Motor neuron (in vitro differentiated cells): ENCODE data around the gene LBX2. TPM values are rescaled to one million over a fixed set of nuclear protein-coding genes. Genes with fewer than 3 reads are reported as not detected.

Source experiments
- ATAC-seq, 8 experiments: fragments of 200-7000 bp; cut with Tn5 transposase; replicated peaks in 6 of 8; 2 replicates each; pipeline ENCODE4 v1.8.0; 2021; ENCODE audit warnings: mild to moderate bottlenecking in 8 of 8, moderate library complexity in 8 of 8
- H3K27ac ChIP-seq, 2 donors: fragments of 250-450 bp; sonication (Bioruptor Pico); 2 replicates each; pipeline ENCODE4 v1.9.0; 2021; ENCODE audit warnings: antibody characterized with exemption in 2 of 2, mild to moderate bottlenecking in 2 of 2, moderate library complexity in 1 of 2
- H3K4me1 ChIP-seq, 2 donors: fragments of 250-450 bp; sonication (Bioruptor Pico); replicated peaks in 1 of 2; 2 replicates each; pipeline ENCODE4 v1.6.1; 2021; ENCODE audit warnings: antibody characterized with exemption in 2 of 2, mild to moderate bottlenecking in 2 of 2, moderate library complexity in 1 of 2
- H3K4me3 ChIP-seq, 5 donors: fragments of 250-450 bp; sonication (Bioruptor Pico); 2 replicates each; pipeline ENCODE4 v1.9.0; 2021; ENCODE audit warnings: antibody characterized with exemption in 5 of 5, mild to moderate bottlenecking in 5 of 5, moderate library complexity in 4 of 5
- WGBS, 10 experiments: fragments of 450-650 bp; shearing (Covaris generic); methylation state at CpG; one replicate each; pipeline ENCODE4 v1.0.0; 2022; 5-methylcytosine and 5-hydroxymethylcytosine counted together
- in situ Hi-C, 9 experiments: fragments of 400-800 bp; cut with MboI; loops; one replicate each; pipeline ENCODE4 v1.15.0; 2021; ENCODE audit warnings: low sequenced_read_pairs in 9 of 9, low pct_unique_long_range_greater_than_20kb in 2 of 9; ENCODE audit not compliant: unreplicated experiment in 9 of 9
- total RNA-seq, 8 experiments: library from RNA; unstranded; fragments of 300-600 nt; gene quantifications; 2 replicates each; pipeline versions ENCODE4 v1.2.3 to v1.2.4, GENCODE V29; 2022

The LBX2 gene
- 1 to 10 TPM in 6 of 8 experiments, under 1 TPM in 2; 0.36 to 7.7 (median 1.4) TPM for total RNA-seq

DNA sequence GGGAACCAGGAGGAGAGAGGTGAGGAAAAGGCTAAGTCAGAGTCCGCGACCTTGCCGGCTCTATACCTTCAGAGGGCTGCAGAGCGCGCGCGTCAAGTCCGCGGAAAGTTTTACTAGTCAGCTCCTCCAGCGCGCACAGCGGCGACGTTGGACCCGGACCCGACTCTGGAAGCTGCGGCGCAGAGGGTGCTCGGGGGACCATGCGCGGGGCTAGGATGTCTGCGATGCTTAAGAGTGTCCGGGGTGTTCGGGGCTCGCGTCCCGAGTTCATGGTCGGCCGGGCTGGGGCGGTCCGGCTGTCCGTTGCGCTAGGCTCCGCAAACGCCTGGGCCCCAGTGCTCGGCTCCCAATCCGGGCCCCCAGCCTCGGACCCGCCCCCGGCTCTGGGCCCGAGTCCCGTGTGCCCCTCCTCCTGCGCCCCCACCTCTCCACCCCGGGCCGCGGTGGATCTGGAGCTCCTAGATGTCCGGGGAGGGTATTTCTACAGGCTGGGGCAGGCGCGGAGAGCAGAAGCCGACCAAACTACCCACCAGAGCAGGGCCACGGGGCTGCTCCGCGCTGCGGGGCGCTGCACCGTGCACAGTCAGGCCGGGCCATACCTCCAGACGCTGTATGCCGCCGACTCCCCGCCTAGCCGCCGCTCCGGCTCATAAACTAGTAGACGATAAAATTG, at the start of gene LBX2:
Gene LBX2 (minus strand): TSS at position 337 of the 673 bp plus-strand sequence. CDS start 66 bp downstream, at position 271.
- Histone ChIP-seq H3K27ac (no peak within 1 kb of the TSS), H3K4me1 (peaks cover 9 to 32% of the 10 kb centered on the region in 2 donors), H3K4me3 (peak within 1 kb of the TSS in 3 of 5 donors; percentile 13 to 16 (median 14))
- 83% methylated on average over 2 of the region's 65 CpGs; no CpG with 5 or more reads in 9 of the 10 experiments for WGBS, 10 experiments
- ATAC-seq: peak in 7 of 8 experiments; percentile 1 to 15 (median 10)
- in situ Hi-C loops: loop anchor here in 3 of 9 experiments (25.0 kb wide), 1 partner anchor 88 kb away; no protein-coding TSS in a partner anchor

DNA sequence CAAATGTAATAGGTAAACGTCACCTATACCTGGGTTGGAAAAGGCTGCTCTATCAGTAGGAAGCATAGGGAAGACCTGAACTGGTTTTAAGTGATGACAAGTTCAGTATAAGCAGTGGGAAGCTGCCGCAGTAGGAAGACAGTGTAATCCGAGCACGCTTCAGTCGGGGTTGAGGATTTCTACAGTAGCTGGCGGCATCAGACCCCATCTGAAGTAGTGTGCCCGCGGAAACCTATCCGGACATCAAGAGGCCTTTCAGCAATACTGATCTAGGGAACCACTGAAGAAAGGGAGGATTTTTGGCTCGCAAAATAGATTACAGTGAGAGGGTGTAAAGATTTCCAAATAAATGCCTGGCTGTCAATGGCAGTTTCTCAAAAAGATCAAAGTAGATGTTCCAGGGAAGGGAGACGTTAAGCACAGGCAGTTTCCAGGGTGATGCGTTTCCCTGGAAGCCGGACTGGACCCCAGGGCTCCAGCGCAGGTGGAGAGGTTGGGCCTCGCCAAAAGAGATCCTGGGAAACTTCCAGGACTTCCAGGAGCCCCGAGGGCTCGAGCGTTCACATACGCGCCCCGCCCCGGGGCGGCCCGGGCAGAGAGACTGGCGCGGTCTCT, 49.0 kb upstream of the LBX2 start:
- WGBS, 10 experiments: 3 to 100% (median 40%) methylated on average over 1 to 14 of the region's 26 CpGs
- peak in 1 of 8 experiments; percentile 7 for ATAC-seq
- Histone ChIP-seq H3K4me3 (peak overlapping the region; percentile 22 to 34 (median 30)), H3K4me1 (peaks cover 12 to 17% of the 10 kb centered on the region in 2 donors), H3K27ac (no peak overlapping the region)
- in situ Hi-C loops: no loop called here

GRCh38 chr2:74546004-74546403, 46.6 kb upstream of the LBX2 start:
- ATAC-seq: no peak
- H3K27ac ChIP-seq: no peak overlapping the region
- H3K4me1 ChIP-seq: peaks cover 3 to 6% of the 10 kb centered on the region in 2 donors
- in situ Hi-C loops: no loop called here
- WGBS, 10 experiments: 53 to 100% (median 80%) methylated on average over 1 to 3 of the region's 3 CpGs; no CpG with 5 or more reads in 1 of the 10 experiments
- no peak overlapping the region for H3K4me3 ChIP-seq

DNA sequence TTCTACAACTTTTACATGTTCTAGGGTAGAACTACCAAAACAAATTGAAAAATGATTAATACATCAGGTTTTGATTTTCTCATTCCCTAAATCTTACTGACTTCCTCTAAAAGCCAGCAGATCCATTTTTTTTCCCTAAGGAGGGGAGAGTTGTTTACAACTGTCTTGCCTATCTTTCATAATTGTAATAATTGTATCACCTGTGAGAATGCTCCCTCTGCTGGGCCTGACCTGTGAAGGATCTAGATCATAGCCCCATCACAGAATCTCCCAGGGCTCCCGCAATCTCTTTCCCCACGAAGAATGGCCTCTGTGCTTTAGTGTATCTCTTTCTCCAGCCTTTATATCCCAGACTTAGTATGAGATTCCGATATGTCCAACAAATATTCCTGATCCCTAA, 45.2 kb upstream of the LBX2 start:
- 70 to 90% (median 79%) methylated on average over 2 to 3 of the region's 3 CpGs; no CpG with 5 or more reads in 3 of the 10 experiments for WGBS, 10 experiments
- in situ Hi-C loops: no loop called here
- peaks cover 3 to 6% of the 10 kb centered on the region in 2 donors for H3K4me1 ChIP-seq
- ATAC-seq: no peak
- H3K27ac ChIP-seq: no peak overlapping the region
- no peak overlapping the region for H3K4me3 ChIP-seq

DNA sequence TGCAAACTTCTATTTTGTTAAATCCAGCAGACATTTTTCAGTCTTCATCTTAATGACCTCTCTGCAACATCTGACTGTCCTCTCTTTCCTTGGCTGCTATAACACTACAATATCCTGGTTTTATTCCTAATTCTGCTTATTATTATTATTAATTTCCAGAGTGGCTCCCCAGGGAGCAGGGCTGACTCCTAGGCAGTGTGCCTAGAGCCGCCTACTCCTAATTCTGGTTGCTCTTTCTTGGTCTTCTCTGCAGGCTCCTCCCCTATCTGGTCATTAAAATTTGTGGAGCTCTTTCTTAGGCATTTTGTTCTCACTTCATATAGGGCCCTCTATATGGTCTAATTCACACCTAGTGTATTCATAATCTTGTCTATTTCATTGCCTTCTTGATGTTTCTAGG, 43.6 kb upstream of the LBX2 start:
- no peak for ATAC-seq
- 20 to 100% (median 80%) methylated on average over 1 of the region's 1 CpG; no CpG with 5 or more reads in 4 of the 10 experiments for WGBS, 10 experiments
- peaks cover 0 to 1% of the 10 kb centered on the region in 2 donors for H3K4me1 ChIP-seq
- no peak overlapping the region for H3K27ac ChIP-seq
- no peak overlapping the region for H3K4me3 ChIP-seq
- in situ Hi-C loops: no loop called here

GRCh38 chr2:74540291-74540690, 40.9 kb upstream of the LBX2 start:
- ATAC-seq: peak in 2 of 8 experiments; percentile 87 to 93
- in situ Hi-C loops: no loop called here
- H3K4me1 ChIP-seq: no peaks in the 10 kb centered on the region
- no peak overlapping the region for H3K4me3 ChIP-seq
- H3K27ac ChIP-seq: no peak overlapping the region
- WGBS, 10 experiments: 0 to 100% (median 85%) methylated on average over 1 to 4 of the region's 5 CpGs; no CpG with 5 or more reads in 4 of the 10 experiments

DNA sequence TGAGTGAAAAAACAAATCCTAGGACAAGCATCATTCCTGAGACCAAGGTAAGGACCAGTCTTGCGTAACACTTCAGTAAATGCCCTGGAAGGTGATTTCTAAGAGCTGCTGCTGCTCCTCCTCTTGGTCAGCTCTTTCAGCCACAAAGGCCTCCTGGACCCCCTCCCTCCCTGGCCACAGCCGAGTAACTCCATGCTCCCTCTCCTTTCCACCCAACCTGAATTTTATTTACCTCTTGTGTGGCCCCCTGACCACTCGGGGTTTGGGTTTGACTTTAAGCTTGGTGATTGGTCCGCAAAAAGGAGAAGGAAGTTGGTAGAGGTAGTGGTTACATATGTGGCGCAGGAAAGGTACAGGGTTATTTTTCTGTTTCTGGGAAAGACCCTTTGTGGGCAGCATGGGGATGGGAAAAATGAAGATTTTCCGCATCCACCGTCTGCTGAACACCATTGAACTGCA, 39.5 kb upstream of the LBX2 start:
- H3K4me3 ChIP-seq: no peak overlapping the region
- in situ Hi-C loops: no loop called here
- WGBS, 10 experiments: 65 to 100% (median 89%) methylated on average over 1 to 6 of the region's 7 CpGs; no CpG with 5 or more reads in 4 of the 10 experiments
- no peak for ATAC-seq
- no peak overlapping the region for H3K27ac ChIP-seq
- no peaks in the 10 kb centered on the region for H3K4me1 ChIP-seq

- no peaks in the 10 kb centered on the region for H3K4me1 ChIP-seq
- H3K4me3 ChIP-seq: no peak overlapping the region
- ATAC-seq: peak in 2 of 8 experiments; percentile 52 to 69
- in situ Hi-C loops: no loop called here
- WGBS, 10 experiments: 28 to 83% (median 68%) methylated on average over 1 to 3 of the region's 4 CpGs; no CpG with 5 or more reads in 2 of the 10 experiments
- no peak overlapping the region for H3K27ac ChIP-seq
These were observed 37.7 kb upstream of the LBX2 start for GRCh38 chr2:74537140-74537539.

DNA sequence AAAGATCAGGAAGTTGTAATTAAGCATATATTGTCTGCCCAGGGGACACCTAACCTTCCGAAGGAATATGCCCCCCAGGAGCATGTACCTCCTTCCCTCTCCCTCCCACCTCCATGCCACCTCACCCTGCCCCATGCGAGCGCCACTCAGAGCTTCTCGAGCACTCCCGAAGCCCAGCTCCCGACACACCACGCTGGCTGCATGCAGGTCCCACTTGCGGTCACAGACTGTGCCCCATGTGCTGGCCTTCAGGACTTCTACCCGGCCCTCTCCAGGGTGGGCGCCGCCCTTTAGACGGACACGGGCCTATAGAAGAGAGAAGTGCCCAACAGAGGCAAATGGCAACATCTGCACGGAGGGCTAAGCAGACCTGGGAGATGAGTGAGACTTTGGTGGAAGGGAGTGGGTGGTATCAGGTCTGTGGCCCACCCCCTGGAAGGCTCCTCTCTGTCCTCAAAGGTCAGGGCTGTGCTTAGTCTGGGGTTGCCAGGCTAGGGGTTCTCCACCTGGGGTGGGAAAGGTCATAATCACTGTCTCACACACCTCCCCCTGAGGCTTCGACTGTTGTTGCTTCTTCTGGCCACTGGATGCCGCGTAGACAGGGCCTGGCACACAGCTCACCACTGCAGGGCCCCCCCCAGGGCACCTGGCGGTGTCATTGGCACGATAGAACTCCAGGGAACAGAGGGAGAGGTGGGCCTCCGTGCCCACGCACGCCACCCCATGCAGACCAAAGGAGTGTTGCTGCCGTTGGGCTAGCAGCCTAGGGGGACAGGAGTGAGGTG, 37.0 kb upstream of the LBX2 start:
- Histone ChIP-seq H3K4me1 (peaks cover under 1 to 5% of the 10 kb centered on the region in 2 donors), H3K4me3 (no peak overlapping the region), H3K27ac (no peak overlapping the region)
- in situ Hi-C loops: no loop called here
- ATAC-seq: no peak
- 86 to 100% (median 95%) methylated on average over 2 to 12 of the region's 23 CpGs; no CpG with 5 or more reads in 6 of the 10 experiments for WGBS, 10 experiments

DNA sequence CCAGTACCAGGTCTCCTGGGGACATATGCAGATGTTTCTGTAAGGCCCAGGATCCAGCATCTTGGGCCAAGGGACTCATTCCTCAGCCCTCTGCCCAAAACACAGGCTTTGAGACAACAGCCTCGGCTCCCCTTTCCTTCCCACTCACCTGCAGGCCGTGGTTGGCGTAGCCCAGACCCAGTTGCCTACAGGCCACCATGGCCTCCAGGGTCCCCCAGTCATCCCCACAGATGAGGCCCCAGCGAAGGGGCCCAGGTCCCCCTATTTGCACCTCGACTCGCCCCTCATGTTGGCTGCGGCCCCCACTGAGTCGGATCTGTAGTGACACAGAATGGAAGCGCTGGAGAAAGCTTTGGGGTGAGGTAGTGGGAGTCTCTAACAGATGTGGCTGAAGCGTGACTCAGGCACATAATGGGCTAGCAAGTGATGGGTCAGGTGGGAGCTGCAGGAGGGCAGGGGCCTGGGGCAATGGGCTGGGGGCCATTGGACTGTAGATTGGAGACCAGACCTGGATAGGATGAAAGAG, 36.1 kb upstream of the LBX2 start:
- H3K4me1 ChIP-seq: peaks cover 7 to 11% of the 10 kb centered on the region in 2 donors
- no peak for ATAC-seq
- in situ Hi-C loops: no loop called here
- H3K4me3 ChIP-seq: no peak overlapping the region
- no CpG with 5 or more reads among the region's 10 CpGs for WGBS, 10 experiments
- no peak overlapping the region for H3K27ac ChIP-seq

- in situ Hi-C loops: no loop called here
- Histone ChIP-seq H3K4me1 (peaks cover 7 to 11% of the 10 kb centered on the region in 2 donors), H3K4me3 (no peak overlapping the region), H3K27ac (no peak overlapping the region)
- WGBS, 10 experiments: 96 to 100% (median 100%) methylated on average over 2 to 5 of the region's 12 CpGs; no CpG with 5 or more reads in 6 of the 10 experiments
- no peak for ATAC-seq
These were observed 35.0 kb upstream of the LBX2 start for GRCh38 chr2:74534411-74534810.

DNA sequence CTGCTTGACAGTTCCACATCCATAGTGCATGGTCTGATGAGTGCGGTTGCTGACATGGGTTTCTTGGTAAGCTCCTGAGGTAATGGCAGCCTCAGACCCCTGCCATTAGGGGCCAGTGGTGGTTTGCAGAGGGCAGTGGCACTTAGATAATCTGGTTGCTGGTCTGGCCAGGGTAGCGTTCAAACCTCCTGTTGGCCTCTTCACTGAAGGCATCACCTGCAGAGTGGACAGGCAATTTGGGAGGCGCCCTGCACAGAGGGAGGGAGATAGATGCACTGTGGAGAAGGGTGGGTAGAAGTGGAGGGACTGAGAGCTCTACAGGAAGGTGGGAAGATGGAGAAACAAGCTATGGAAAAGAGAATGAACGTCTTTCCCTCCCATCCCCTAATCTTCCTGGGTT, 34.1 kb upstream of the LBX2 start:
- WGBS, 10 experiments: 73 to 100% (median 100%) methylated on average over 1 to 4 of the region's 4 CpGs; no CpG with 5 or more reads in 1 of the 10 experiments
- no peak for ATAC-seq
- Histone ChIP-seq H3K4me1 (peaks cover 10 to 14% of the 10 kb centered on the region in 2 donors), H3K4me3 (no peak overlapping the region), H3K27ac (no peak overlapping the region)
- in situ Hi-C loops: no loop called here
